ENCODE results near the gene ZNF322. TPM values are rescaled to one million over a fixed set of nuclear protein-coding genes. Genes with fewer than 3 reads are reported as not detected.

Gene ZNF322
- total and polyA plus RNA-seq, 9 donors, result 12.9 to 23.0 (median 16.7) TPM

DNA sequence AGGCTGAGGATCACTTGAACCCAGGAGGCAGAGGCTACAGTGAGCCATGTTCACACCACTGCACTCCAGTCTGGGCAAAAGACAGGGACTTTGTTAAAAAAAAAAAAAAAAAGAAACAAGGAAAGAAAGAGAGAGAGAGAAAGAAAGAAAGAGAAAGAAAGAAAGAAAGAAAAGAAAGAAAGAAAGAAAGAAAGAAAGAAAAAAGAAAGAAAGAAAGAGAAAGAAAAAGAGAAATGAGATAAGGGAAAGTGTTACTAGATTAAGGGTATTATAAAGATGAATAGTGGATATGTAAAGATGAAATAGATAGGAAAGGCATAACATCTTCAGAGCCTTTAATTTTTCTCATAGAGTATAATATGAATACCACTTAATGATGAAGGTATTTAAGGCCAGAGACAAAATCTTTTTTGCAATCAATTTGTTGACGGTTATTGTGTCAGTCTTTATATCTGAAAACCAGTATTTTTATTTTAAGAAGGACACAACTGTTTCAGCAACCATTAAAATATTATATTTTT is 36.1 kb downstream of the ZNF322 start:
- H3K27me3 ChIP-seq (ENCODE audit: control insufficient read depth, insufficient read depth, low read length), result no peaks in the 10 kb centered on the region
- DNase-seq, result no peak
- H3K4me1 ChIP-seq (ENCODE audit: control insufficient read depth, insufficient read depth, low read length), result no peaks in the 10 kb centered on the region
- peaks cover 3% of the 10 kb centered on the region for H3K9me3 ChIP-seq (replicated peaks; ENCODE audit: control insufficient read depth, low read depth, low read length)
- H3K4me3 ChIP-seq (ENCODE audit: low read length), result no peak overlapping the region
- no peak overlapping the region for H3K27ac ChIP-seq (ENCODE audit: low read length)
- no peaks in the 10 kb centered on the region for H3K36me3 ChIP-seq (ENCODE audit: control insufficient read depth, insufficient read depth, low read length)
- WGBS (ENCODE audit: insufficient coverage), result no CpG with 5 or more reads among the region's 1 CpG

DNA sequence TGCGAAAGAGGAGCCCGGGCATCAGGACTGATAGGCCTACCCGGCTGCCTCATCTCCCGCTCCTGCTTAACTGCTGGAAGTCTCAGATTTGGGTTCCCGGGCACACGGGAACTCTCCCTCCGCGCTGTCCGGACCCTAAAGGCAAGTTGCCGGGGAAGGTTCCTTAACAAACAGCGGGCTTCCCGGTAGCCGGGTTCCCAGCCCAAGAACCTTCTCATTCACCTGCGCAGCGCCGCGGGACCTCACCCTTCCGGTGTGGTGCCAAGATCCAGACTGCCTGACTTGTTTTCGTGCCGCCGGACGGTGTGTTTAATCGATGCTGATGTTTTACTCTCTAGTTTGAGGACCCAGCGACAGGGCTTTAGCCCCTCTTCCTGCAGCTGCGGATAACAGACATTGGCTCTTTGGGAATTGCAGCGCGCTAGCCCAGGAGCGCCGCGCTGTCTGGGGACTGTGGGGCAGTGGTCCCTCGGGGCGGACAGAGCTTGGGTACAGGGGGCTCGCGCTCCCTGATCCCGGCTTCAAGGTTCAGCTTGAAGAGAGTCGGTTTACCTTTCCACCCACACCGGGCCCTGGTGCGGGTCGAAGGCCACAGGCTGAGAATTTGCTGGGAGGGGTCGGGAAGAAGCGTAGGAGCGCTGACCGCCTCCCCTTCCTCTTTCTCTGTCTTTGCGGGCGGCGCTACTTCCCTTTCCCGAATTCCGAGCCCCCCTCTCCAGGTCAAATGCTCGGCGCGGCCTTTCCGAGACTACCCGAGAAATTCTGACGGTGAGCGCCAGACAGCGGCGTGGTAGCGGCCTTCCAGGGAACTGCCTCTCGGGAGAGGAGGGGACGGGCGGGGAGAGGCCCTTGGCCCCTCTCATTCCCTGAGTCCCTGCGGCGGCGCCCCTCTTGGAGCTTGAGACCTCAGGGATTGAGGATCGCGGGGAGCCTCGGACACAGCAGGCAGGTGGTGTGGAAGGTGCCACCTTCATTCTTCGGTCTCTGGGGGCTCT is 45.6 kb downstream of the ZNF322 start:
- H3K36me3 ChIP-seq (ENCODE audit: control insufficient read depth, insufficient read depth, low read length), result no peaks in the 10 kb centered on the region
- no peaks in the 10 kb centered on the region for H3K9me3 ChIP-seq (replicated peaks; ENCODE audit: control insufficient read depth, low read depth, low read length)
- 1% methylated on average over 47 of the region's 68 CpGs for WGBS (ENCODE audit: insufficient coverage)
- peaks cover 42% of the 10 kb centered on the region for H3K27me3 ChIP-seq (ENCODE audit: control insufficient read depth, insufficient read depth, low read length)
- peak overlapping the region; percentile 37 for H3K4me3 ChIP-seq (ENCODE audit: low read length)
- H3K4me1 ChIP-seq (ENCODE audit: control insufficient read depth, insufficient read depth, low read length), result peaks cover 12% of the 10 kb centered on the region
- H3K27ac ChIP-seq (ENCODE audit: low read length), result no peak overlapping the region
- no peak for DNase-seq

DNA sequence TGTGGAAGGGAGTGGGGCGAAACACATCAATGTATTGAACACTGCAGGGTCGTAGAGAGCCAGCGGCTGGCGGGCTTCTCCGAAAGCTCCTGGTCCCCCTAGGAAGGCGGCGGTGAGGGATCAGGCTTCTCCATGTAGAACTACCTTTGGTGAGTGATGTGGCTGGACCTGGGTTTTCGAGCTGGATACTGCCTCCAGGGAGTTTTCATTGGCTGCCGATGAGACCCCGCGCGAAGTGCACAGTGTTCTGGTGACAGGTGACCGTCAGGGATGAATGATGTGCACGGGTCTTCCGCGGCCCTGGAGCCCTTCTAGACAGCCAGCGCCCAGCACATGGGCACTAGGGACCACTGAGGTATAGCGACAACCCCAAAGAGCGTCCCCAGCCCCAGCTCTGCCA is 46.3 kb downstream of the ZNF322 start:
- peaks cover 12% of the 10 kb centered on the region for H3K4me1 ChIP-seq (ENCODE audit: control insufficient read depth, insufficient read depth, low read length)
- no peak for DNase-seq
- H3K27ac ChIP-seq (ENCODE audit: low read length), result no peak overlapping the region
- no peaks in the 10 kb centered on the region for H3K9me3 ChIP-seq (replicated peaks; ENCODE audit: control insufficient read depth, low read depth, low read length)
- no peak overlapping the region for H3K4me3 ChIP-seq (ENCODE audit: low read length)
- WGBS (ENCODE audit: insufficient coverage), result 14% methylated on average over 17 of the region's 19 CpGs
- H3K27me3 ChIP-seq (ENCODE audit: control insufficient read depth, insufficient read depth, low read length), result peaks cover 42% of the 10 kb centered on the region
- no peaks in the 10 kb centered on the region for H3K36me3 ChIP-seq (ENCODE audit: control insufficient read depth, insufficient read depth, low read length)

DNA sequence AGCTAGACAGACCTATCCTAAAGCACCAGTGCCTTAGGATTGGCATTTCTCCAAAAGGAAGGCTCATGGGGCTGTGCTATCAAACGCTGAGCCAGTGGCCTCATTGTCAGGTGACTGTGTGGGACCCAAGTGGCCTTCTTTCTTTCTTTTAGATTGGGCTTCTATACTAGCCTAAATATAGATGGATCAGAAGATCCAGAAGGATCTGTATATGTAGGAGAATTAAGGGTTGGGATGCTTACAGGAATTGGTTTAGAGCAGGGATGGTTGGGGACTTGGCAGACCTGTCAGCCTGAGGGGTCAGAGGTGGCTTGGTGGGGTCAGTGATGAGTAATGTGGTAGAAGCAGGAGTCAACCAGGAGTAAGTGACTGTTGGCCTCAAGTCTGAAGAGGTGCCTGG is 47.9 kb downstream of the ZNF322 start:
- 25% methylated on average over 1 of the region's 1 CpG for WGBS (ENCODE audit: insufficient coverage)
- Histone ChIP-seq H3K27me3 (ENCODE audit: control insufficient read depth, insufficient read depth, low read length) (peaks cover 42% of the 10 kb centered on the region), H3K36me3 (ENCODE audit: control insufficient read depth, insufficient read depth, low read length) (no peaks in the 10 kb centered on the region), H3K9me3 (replicated peaks; ENCODE audit: control insufficient read depth, low read depth, low read length) (no peaks in the 10 kb centered on the region), H3K27ac (ENCODE audit: low read length) (no peak overlapping the region), H3K4me1 (ENCODE audit: control insufficient read depth, insufficient read depth, low read length) (peaks cover 12% of the 10 kb centered on the region), H3K4me3 (ENCODE audit: low read length) (no peak overlapping the region)
- no peak for DNase-seq

DNA sequence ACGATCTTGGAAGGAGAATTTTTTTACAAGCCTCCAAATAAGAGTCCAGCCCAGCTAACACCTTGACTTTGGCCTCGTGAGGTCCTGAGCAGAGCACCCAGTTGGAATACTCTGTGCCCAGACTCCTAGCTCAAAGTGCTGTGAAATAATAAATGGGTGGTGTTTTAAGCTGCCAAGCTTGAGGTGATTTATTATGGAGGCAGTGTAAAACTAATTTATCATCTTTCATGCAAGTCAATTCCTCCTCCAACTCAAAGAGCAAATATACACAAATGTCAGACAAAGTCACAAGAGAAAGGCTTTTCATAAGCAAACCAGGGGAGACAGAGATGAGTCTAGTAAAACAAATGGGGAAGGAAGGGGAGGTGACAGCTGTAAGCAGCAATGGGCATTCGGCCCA is 50.1 kb downstream of the ZNF322 start:
- WGBS (ENCODE audit: insufficient coverage), result 89% methylated on average over 1 of the region's 3 CpGs
- no peak for DNase-seq
- Histone ChIP-seq H3K9me3 (replicated peaks; ENCODE audit: control insufficient read depth, low read depth, low read length) (no peaks in the 10 kb centered on the region), H3K27ac (ENCODE audit: low read length) (no peak overlapping the region), H3K36me3 (ENCODE audit: control insufficient read depth, insufficient read depth, low read length) (no peaks in the 10 kb centered on the region), H3K4me1 (ENCODE audit: control insufficient read depth, insufficient read depth, low read length) (peaks cover 10% of the 10 kb centered on the region), H3K27me3 (ENCODE audit: control insufficient read depth, insufficient read depth, low read length) (peaks cover 34% of the 10 kb centered on the region), H3K4me3 (ENCODE audit: low read length) (no peak overlapping the region)

DNA sequence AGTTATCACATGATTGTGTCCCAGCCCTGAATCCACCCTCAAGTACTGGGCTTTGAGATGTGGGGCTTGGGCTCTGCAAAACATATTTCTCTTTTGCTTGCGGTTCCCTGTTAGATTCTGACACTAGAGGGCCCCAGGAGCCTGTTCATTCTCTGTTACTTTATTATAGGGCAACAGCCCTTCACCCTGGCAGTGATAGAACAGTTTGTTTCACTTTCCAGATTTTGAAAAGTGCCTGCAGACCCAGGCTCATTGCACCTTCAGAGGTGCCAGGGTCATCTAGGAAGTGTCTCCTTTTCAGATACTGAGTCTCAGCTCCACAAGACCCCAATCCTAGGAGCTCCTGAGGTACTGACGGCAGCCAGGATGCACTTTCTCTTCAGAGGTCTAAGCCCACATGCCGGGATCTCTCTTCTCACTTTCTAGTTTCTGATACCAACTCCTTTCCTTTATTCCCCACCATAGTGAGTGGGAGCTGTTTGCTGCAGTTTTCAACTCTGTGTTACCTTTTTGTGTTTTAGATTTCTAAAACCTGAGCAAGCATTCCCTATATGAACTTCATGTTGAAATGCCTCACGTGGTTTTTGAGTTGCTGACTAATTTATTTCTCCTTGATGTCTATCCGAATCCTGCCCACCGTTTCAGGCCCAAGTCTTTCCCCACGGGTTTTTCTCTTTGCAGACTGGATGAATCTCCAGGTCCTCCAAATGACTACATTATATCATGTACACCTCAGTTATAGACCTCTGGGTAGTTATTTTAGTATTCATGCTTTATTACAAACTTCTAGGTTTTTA is 51.9 kb downstream of the ZNF322 start:
- no peaks in the 10 kb centered on the region for H3K4me1 ChIP-seq (ENCODE audit: control insufficient read depth, insufficient read depth, low read length)
- no peak overlapping the region for H3K27ac ChIP-seq (ENCODE audit: low read length)
- WGBS (ENCODE audit: insufficient coverage), result 55% methylated on average over 2 of the region's 7 CpGs
- H3K4me3 ChIP-seq (ENCODE audit: low read length), result no peak overlapping the region
- DNase-seq, result peak; percentile 64
- H3K36me3 ChIP-seq (ENCODE audit: control insufficient read depth, insufficient read depth, low read length), result no peaks in the 10 kb centered on the region
- H3K9me3 ChIP-seq (replicated peaks; ENCODE audit: control insufficient read depth, low read depth, low read length), result no peaks in the 10 kb centered on the region
- H3K27me3 ChIP-seq (ENCODE audit: control insufficient read depth, insufficient read depth, low read length), result peaks cover 16% of the 10 kb centered on the region

DNA sequence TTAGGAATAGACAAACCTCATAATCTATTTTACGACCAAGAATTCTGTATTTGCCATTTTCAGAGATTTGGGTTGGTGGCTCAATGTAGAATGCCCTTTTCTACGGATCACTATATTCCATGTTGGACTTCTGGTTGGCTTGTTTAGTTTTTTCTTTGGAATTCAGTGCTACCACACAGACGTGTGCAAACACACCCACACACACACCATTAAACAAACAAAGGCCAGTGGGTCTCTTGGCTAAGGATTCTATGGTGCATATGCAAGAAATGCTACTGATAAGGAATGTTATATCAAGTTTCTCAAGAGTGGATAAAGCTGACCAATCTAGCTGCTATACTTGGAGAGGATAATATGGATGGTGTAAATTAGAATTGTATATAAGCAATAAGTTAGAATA is 54.7 kb downstream of the ZNF322 start:
- no peaks in the 10 kb centered on the region for H3K36me3 ChIP-seq (ENCODE audit: control insufficient read depth, insufficient read depth, low read length)
- no peak overlapping the region for H3K4me3 ChIP-seq (ENCODE audit: low read length)
- DNase-seq, result no peak
- H3K27ac ChIP-seq (ENCODE audit: low read length), result no peak overlapping the region
- H3K4me1 ChIP-seq (ENCODE audit: control insufficient read depth, insufficient read depth, low read length), result no peaks in the 10 kb centered on the region
- no CpG with 5 or more reads among the region's 3 CpGs for WGBS (ENCODE audit: insufficient coverage)
- no peaks in the 10 kb centered on the region for H3K9me3 ChIP-seq (replicated peaks; ENCODE audit: control insufficient read depth, low read depth, low read length)
- no peaks in the 10 kb centered on the region for H3K27me3 ChIP-seq (ENCODE audit: control insufficient read depth, insufficient read depth, low read length)

DNA sequence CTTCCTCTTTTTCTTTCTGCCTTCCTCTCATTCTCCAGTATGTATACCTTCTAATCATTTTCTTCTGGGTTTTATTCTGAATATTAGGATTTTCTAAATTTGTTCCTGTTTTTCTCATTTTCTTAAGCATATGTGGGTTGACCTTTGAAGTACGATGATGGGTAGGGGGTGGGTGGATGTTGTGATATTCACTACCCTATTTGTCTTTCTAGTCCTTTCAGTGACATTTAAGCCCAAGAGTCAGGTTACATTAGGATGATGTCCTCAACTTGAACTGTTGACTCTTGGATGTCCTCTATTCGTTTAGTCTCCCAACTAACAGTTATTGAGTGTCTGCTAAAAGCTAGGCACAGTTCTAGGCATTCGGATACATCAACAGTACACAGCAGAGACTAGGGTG is 55.5 kb downstream of the ZNF322 start:
- H3K4me3 ChIP-seq (ENCODE audit: low read length), result no peak overlapping the region
- no peak overlapping the region for H3K27ac ChIP-seq (ENCODE audit: low read length)
- no CpG with 5 or more reads among the region's 3 CpGs for WGBS (ENCODE audit: insufficient coverage)
- H3K4me1 ChIP-seq (ENCODE audit: control insufficient read depth, insufficient read depth, low read length), result no peaks in the 10 kb centered on the region
- no peaks in the 10 kb centered on the region for H3K9me3 ChIP-seq (replicated peaks; ENCODE audit: control insufficient read depth, low read depth, low read length)
- DNase-seq, result no peak
- H3K36me3 ChIP-seq (ENCODE audit: control insufficient read depth, insufficient read depth, low read length), result peaks cover 4% of the 10 kb centered on the region
- no peaks in the 10 kb centered on the region for H3K27me3 ChIP-seq (ENCODE audit: control insufficient read depth, insufficient read depth, low read length)

DNA sequence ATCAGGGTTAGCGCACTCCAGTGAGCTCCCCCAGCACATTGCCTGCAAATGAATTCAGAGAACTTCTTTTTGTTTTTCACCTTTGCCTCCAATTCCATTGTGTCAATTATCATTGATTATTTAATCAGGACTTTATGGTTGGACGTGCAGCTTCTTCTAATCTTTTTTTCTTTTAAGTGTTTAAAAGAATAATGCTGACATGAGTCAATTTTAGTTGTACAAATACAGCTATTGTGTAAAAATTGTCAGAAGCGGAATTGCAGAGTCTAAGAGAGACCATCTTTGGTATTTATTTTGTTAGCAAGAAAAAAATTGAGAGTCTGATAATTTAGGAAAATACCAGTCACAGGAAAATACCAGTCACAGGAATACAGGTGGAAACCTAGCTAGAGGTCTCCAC is 57.3 kb downstream of the ZNF322 start:
- Histone ChIP-seq H3K27ac (ENCODE audit: low read length) (no peak overlapping the region), H3K36me3 (ENCODE audit: control insufficient read depth, insufficient read depth, low read length) (peaks cover 16% of the 10 kb centered on the region), H3K9me3 (replicated peaks; ENCODE audit: control insufficient read depth, low read depth, low read length) (no peaks in the 10 kb centered on the region), H3K27me3 (ENCODE audit: control insufficient read depth, insufficient read depth, low read length) (no peaks in the 10 kb centered on the region), H3K4me1 (ENCODE audit: control insufficient read depth, insufficient read depth, low read length) (peaks cover 8% of the 10 kb centered on the region), H3K4me3 (ENCODE audit: low read length) (no peak overlapping the region)
- 100% methylated on average over 1 of the region's 3 CpGs for whole genome bisulfite sequencing (ENCODE audit: insufficient coverage)
- no peak for DNase-seq

DNA sequence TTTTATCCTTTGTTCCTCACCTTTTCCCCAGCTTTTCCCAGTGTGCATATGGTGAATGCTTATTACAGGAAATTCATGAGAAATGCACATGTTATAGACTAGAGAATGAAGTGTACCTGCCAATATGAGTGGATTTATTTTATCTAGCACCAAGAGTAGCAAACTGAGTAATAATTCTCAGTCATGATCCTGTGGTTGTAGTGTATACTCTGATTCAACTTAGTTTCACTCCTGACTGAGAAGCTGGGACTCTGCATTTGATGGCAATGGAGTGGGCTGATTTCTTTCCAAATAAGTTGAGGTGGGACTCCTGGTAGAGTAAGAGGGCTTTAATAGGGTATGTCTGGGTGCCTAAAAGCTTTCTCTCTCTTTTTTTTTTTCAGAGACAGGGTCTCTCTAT is 58.8 kb downstream of the ZNF322 start:
- no peak overlapping the region for H3K4me3 ChIP-seq (ENCODE audit: low read length)
- no peaks in the 10 kb centered on the region for H3K9me3 ChIP-seq (replicated peaks; ENCODE audit: control insufficient read depth, low read depth, low read length)
- H3K27ac ChIP-seq (ENCODE audit: low read length), result no peak overlapping the region
- DNase-seq, result no peak
- H3K4me1 ChIP-seq (ENCODE audit: control insufficient read depth, insufficient read depth, low read length), result peaks cover 8% of the 10 kb centered on the region
- H3K27me3 ChIP-seq (ENCODE audit: control insufficient read depth, insufficient read depth, low read length), result no peaks in the 10 kb centered on the region
- peaks cover 16% of the 10 kb centered on the region for H3K36me3 ChIP-seq (ENCODE audit: control insufficient read depth, insufficient read depth, low read length)

Measured in muscle of leg (tissue), 11 donors.